Measurements from ENCODE around the gene F8A1.

GRCh38 chrX:154890990-154891639, 5.0 kb downstream of the F8A1 start:
- TF ChIP-seq CTCF (IDR thresholded peaks at IDR 0.05) (no peak), POLR2A (IDR thresholded peaks at IDR 0.05) (no peak), POLR2AphosphoS5 (IDR thresholded peaks at IDR 0.05) (no peak)

All from gastroesophageal sphincter (tissue), 3 donors.